ENCODE results near the gene NISCH. TPM values are rescaled to one million over a fixed set of nuclear protein-coding genes. Genes with fewer than 3 reads are reported as not detected.

The NISCH gene
- 29.4 and 39.3 TPM in 2 replicates for total RNA-seq

GRCh38 chr3:52455283-52456168, at the start of gene NISCH:
Gene NISCH, plus strand, starts transcription at chr3:52455604. Its CDS starts 38 bp downstream, at chr3:52455642.

DNA sequence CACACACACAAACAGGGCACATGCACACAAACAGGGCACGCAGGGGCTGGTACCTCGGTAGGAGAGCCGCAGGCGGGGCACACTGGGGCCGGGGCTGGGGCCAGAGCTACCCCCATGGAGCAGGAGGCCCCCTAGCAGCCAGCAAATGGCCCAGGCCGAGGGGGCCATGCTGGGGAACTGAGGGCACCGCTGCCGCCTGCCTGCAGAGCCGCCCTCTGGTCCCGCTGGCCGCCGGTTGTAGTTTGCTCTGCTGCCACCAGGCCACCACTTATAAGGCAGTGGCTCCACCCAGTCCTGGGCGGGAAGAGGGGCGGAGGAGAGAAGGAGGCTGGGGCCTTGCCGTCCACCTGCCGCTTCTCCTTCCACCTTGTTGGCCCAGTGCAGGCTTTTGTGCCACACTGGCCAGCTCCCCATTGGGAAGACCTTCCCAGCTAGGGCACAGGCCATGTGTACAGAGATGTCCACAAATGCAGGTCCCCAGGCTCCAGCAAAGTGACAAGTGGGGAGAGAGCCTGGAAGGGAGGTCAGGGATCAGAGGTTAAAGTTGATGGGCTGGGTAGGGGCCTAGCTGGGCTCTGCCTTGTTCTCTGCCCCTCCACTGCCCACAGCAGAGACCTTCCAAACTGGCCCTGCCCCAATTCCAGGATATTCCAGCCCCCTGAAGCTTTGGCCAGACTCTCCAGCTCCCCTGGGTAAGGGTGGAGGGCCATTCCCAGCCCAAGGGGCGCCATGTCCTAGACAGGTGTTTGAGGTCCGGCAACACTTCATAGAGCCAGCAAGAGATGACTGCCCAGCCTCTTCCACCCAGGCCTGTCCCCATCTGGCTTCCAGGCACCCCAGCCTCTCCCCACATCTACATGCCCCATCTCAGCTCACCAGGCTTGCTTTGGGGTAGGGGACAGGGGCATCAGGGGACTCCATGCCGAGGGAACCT, 10.3 kb upstream of the NISCH start, which contains the start of gene SEMA3G:
SEMA3G (minus strand) TSS at position 244 of the 934 bp plus-strand sequence; CDS start at position 168, 76 bp downstream.

GRCh38 chr3:52453496-52454249, 1.7 kb upstream of the NISCH start, which contains the start of gene TNNC1:
Gene TNNC1, minus strand, starts transcription at chr3:52454041. Its CDS starts 26 bp downstream, at chr3:52454015.

GRCh38 chr3:52494886-52495495, 39.6 kb downstream of the NISCH start, which contains the start of gene STAB1:
Gene STAB1, plus strand, starts transcription at chr3:52495338. Its CDS starts 76 bp downstream, at chr3:52495414.

DNA sequence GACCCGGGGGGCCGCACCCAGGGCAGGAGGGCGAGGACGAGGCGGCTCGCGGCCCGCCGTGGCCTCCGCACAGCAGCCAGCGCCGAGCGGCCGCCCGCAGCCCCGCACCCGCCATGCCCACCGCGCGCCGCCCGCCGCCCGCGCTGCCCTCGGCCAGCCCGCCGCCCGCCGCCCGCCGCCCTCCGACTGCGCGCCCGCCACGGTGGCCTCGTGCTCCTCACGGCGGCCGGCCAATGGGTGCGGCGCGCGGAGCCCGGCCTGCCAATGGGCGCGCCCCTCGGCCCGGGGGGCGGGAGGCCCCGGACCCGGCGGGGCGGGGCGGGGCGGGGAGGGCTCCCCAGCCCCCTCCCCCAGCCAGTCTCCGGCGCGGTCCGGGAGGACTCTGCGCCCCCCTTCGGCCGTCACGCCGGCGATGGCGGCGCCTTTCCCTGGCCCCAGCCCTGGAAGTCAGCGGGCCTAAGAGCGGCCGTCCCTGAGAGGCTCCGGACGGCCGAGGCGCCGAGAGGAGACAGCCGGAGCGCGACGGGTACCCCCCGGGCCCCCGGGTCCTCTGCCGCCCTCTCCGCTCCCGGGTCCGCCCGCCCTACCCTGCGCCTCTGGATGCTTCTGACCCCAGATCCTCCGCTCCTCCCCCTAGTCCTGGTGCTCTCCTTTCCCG, 78.3 kb downstream of the NISCH start, which contains the start of gene NT5DC2:
NT5DC2 (minus strand) TSS at position 235 of the 658 bp plus-strand sequence; CDS start at position 115, 120 bp downstream.

GRCh38 chr3:52536369-52537164, 81.2 kb downstream of the NISCH start, which contains the start of gene UQCC5:
Gene UQCC5, plus strand, starts transcription at chr3:52536605. Its CDS starts 151 bp downstream, at chr3:52536756.

Other genes with a start within 250 kb of the NISCH start
- gene TLR9, start 230.0 kb upstream of the NISCH start, total RNA-seq, result under 0.01 TPM in 1 of 2 replicates, not detected in the other
- gene TWF2, start 216.4 kb upstream of the NISCH start, total RNA-seq, result 57.1 and 97.1 TPM in 2 replicates
- gene PPM1M, start 209.8 kb upstream of the NISCH start, total RNA-seq, result 3.4 and 6.0 TPM in 2 replicates
- 54.9 and 62.7 TPM in 2 replicates for gene WDR82, start 177.0 kb upstream of the NISCH start, total RNA-seq
- 3.4 and 5.8 TPM in 2 replicates for gene GLYCTK, start 167.8 kb upstream of the NISCH start, total RNA-seq
- gene DNAH1, start 139.3 kb upstream of the NISCH start, total RNA-seq, result 0.85 and 0.96 TPM in 2 replicates
- 52.4 and 79.3 TPM in 2 replicates for gene BAP1, start 45.6 kb upstream of the NISCH start, total RNA-seq
- gene PHF7, start 44.9 kb upstream of the NISCH start, total RNA-seq, result 5.8 and 9.6 TPM in 2 replicates
- under 0.01 and 1.7 TPM in 2 replicates for gene SEMA3G, start 10.5 kb upstream of the NISCH start, total RNA-seq
- 0.48 TPM in 1 of 2 replicates, not detected in the other for gene TNNC1, start 1.6 kb upstream of the NISCH start, total RNA-seq
- 0.21 and 0.24 TPM in 2 replicates for gene STAB1, start 39.7 kb downstream of the NISCH start, total RNA-seq
- gene NT5DC2, start 78.3 kb downstream of the NISCH start, total RNA-seq, result 26.2 and 30.8 TPM in 2 replicates
- gene UQCC5, start 81.0 kb downstream of the NISCH start, total RNA-seq, result 0.48 and 1.1 TPM in 2 replicates
- 48.0 and 78.2 TPM in 2 replicates for gene PBRM1, start 230.3 kb downstream of the NISCH start, total RNA-seq
- 202 and 315 TPM in 2 replicates for gene GNL3, start 230.4 kb downstream of the NISCH start, total RNA-seq

All from tracheal epithelial cell (primary cell).